ENCODE data around the gene PCDH18. TPM values are rescaled to one million over a fixed set of nuclear protein-coding genes. Genes with fewer than 3 reads are reported as not detected.
A peak's percentile ranks its signal among the peaks of the same experiment; 100 is the strongest.
"Not testable (repeated sequence)": the region's sequence is repeated elsewhere in the genome, so short reads cannot be mapped to it uniquely, and the experiment has no call there.

PCDH18 gene
- total RNA-seq, 1 experiment from 2014 or later, result 0.35 TPM

- DNase-seq (ENCODE audit: extremely low read depth, low read depth), result no peak
Observed at GRCh38 chr4:137531168-137531985, 917 bp downstream of the PCDH18 start.

DNA sequence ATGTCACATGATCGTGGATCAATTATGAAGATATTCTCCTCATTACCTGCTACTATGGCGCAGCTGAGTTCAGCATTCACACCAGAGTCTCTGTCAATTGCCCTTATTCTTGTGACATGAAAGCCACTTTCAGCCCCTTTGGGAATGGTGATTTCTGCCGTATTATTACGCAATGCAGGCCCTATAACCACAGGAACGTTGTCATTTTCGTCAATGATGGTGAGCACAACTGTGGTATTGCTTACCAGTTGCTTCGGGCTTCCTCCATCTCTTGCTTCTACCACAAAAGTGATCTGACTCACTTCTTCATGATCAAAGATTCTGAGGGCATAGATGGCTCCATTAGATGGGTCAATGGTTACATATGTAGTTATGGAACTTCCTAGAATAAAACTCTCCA, 2.1 kb downstream of the PCDH18 start:
- DNase-seq (ENCODE audit: extremely low read depth, low read depth), result no peak

- no peak for DNase-seq (ENCODE audit: extremely low read depth, low read depth)
Observed at GRCh38 chr4:137529432-137529831, 2.9 kb downstream of the PCDH18 start.

DNA sequence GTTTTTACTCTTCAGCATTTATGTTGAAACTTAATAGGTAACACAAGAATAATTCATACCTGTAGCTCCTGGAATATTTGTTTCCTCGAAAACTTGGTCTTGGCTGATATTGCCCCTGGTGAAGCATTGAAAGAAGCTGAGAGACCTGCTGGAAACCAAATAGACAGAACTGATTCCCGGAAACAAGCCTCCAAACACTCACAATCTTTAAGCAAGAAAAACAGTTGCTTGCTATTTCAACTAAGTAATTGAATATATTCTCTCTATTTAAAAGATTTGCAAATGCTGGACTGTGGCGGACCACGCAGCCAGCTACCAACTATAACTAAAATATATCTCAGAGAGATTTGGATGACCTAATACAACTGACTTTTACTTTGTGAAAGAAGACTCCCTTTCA, 3.6 kb downstream of the PCDH18 start:
- DNase-seq (ENCODE audit: extremely low read depth, low read depth), result no peak

GRCh38 chr4:137526681-137527080, 5.6 kb downstream of the PCDH18 start:
- no peak for DNase-seq (ENCODE audit: extremely low read depth, low read depth)

DNA sequence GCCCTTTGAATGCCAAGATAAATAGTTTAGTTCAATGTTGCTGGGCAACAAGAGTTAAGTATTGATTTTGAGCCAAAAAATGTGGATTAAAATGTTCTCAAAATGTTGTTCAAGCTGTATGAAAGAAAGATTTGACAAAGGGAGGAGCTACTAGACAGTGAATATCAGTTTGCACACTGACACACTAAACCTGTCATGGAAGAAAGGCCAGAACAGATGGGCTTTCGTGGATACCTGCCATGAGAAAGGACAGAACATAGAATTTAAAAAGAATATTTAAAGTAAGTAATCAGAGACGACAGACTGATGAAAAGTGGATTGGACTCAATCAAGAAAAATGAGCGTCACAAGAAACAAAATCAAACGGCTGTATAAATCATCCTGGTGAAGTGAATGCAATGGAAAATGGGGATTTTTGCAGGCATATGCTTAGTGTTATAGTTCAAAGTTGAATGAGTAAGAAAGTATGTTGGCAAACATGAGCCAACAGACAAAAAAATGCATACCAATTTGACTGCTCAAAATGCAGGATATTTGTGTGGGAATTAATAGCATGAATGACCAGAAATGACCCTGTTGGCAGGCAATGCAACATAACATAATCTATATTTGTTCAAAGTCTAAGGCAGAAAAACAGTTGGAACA, 7.4 kb downstream of the PCDH18 start:
- DNase-seq (ENCODE audit: extremely low read depth, low read depth), result no peak

DNA sequence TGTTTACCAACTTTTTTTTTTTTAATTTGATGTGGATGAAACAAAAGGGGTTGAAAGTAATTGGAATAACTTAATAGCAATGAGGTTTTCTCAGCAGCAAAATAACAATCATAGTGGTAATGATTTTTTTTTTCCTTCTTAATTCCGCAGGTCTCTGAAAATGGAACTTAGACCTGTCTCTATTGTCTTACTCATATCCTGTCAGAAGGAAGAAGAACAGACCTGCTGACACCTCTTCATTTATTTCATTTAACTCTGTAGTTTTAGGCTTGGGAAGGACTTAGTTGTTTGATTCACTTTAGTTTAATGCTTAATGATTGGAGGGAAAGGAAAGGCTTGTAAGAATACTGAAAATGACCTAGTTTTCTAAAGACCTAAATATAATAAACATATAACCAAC, 9.0 kb downstream of the PCDH18 start:
- no peak for DNase-seq (ENCODE audit: extremely low read depth, low read depth)

DNA sequence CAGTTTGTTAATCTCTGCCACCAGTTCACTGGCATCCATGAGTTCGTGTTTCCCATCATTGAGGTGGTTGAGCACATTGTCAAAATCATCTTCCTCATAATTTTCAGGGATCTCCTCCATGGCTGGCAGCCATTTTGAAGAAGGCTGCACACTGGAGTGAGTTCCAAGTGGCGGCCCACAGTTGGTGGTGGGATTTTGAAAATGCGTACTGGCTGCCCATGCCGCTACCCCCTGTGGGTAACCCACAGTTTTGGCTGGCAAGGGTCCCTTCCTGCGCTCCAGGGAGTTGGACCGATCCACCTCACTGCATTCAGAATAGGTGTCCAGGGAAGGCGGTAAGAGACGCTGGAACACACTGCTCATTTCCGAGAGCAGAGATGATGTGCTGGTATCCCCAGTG, 11.2 kb downstream of the PCDH18 start:
- DNase-seq (ENCODE audit: extremely low read depth, low read depth), result no peak

DNA sequence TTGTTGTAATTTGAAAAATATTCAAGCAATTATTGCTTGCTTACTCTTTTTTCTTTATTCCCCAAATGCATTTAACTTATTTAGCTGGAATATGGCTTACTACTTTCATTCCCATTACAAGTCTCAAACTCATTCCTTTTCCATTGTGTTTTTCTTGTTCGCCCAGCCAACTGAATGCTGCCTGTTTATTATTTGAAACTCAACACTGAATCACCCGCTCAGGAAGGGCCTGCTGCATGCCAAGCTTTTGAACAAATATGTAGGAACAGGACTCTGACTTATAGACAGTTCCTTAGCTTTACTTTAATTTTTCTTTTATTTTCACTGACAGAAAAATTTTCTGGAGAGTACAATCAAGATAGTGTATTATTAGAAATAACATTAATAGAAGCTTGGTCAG, 12.9 kb downstream of the PCDH18 start:
- no peak for DNase-seq (ENCODE audit: extremely low read depth, low read depth)

- DNase-seq (ENCODE audit: extremely low read depth, low read depth), result not testable (repeated sequence)
Observed at GRCh38 chr4:137517323-137517722, 15.0 kb downstream of the PCDH18 start.

DNA sequence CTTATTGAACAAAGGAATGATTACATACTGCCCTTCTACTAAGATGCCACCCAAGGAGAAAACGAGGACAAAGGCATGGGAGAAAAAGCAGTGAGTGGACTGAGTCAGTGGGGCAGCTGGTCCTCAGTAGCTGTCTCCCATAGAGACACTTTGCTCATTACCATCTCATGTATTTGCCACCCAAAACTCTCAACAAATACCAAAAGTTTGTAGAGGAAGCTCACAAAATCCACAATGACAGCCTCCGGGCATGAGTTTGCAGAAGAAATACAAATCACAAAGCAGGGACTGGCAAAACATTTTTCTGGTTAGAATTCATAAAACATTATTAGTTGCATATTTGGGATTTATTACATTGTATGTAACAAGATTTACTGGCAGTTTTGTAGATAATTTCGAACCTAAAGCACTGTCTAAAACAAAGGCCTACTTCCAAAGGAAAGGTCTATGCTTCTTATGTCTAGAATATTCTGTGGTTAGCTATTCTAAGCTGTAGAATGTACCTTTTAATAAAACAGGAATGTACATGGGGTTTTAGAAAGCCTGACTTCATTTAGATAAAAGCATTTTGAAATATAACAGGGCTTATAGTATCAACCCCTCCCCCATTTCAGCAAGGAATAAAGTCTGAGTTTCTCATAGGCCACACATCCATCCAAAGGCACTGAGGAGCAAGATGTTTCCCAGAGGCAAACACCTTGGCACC, 17.7 kb downstream of the PCDH18 start:
- no peak for DNase-seq (ENCODE audit: extremely low read depth, low read depth)

GRCh38 chr4:137510557-137511265, 21.6 kb downstream of the PCDH18 start:
- DNase-seq (ENCODE audit: extremely low read depth, low read depth), result peak; percentile 20

DNA sequence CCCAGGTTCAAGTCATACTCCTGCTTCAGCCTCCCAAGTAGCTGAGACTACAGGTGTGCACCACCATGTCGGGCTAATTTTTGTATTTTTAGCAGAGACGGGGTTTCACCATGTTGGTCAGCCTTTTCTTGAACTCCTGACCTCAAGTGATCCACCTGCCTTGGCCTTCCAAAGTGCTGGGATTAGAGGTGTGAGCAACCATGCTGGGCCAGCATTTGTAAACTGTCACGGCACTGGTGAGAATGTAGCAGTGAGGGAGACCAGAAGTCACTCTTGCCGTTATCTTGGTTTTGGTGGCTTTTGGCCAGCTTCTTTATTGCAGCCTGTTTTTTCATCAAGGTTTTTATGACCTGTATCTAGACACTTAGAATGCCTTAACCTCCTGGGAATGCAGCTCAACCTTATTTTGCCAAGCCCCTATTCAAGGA, 22.4 kb downstream of the PCDH18 start:
- DNase-seq (ENCODE audit: extremely low read depth, low read depth), result no peak

DNA sequence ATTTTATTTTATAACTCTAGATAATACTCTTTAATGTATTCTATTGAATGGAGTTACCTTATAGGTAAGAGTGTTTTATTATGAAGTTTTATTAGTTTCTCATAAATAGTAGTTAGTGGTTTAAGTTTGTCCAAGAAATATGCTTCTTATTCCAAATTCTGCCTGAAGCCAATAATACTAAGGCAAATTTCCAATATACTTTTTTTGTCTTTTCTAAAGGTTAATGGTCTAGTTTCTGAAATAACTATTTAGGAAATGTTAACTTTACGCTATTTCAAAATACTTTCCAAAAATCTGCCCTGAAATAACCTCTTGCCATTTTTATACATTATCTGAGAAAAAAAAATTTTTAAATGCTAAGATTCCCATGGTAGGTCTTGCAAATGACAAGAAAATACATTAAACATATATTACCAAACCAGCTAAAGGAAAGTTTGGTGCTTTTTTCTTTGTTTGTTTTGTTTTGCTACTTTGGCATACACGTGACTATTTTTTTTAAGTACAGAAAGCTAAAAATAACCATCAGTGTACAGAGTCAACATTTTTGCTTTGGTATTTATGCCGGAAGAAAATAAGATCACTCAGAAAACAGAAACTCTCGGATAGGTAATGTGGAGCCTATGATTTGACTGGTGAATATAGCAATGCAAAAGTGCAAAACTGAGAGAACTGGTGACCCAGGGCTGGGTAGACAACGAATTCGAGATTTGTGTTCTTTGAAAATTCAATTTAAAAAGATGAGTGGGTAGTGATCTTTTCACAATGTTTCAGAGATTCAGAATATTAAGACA, 29.8 kb downstream of the PCDH18 start:
- no peak for DNase-seq (ENCODE audit: extremely low read depth, low read depth)

DNA sequence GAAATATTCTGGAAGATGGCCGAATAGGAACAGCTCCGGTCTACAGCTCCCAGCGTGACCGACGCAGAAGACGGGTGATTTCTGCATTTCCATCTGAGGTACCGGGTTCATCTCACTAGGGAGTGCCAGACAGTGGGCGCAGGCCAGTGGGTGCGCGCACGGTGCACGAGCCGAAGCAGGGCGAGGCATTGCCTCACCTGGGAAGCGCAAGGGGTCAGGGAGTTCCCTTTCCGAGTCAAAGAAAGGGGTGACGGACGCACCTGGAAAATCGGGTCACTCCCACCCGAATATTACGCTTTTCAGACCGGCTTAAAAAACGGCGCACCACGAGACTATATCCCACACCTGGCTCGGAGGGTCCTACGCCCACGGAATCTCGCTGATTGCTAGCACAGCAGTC, 36.0 kb downstream of the PCDH18 start:
- DNase-seq (ENCODE audit: extremely low read depth, low read depth), result not testable (repeated sequence)

DNA sequence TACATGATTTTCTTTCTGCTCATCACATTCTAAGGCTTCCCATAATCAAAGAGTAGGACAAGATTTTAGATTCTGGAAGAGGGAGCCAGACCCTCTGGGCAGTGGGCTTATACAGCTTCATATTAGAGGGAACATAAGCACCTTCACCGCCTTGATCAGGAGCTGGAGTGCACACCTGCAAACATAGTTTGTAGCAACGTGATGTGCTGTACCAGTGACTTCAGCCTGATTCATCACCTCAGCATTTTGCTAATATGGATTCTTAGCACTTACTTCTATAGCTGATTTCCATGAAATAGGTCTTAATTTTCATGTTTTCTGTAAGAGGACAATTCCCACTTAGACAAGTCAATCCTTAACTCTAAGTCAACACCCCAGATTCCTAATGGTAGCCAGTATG, 36.7 kb downstream of the PCDH18 start:
- DNase-seq (ENCODE audit: extremely low read depth, low read depth), result no peak

DNA sequence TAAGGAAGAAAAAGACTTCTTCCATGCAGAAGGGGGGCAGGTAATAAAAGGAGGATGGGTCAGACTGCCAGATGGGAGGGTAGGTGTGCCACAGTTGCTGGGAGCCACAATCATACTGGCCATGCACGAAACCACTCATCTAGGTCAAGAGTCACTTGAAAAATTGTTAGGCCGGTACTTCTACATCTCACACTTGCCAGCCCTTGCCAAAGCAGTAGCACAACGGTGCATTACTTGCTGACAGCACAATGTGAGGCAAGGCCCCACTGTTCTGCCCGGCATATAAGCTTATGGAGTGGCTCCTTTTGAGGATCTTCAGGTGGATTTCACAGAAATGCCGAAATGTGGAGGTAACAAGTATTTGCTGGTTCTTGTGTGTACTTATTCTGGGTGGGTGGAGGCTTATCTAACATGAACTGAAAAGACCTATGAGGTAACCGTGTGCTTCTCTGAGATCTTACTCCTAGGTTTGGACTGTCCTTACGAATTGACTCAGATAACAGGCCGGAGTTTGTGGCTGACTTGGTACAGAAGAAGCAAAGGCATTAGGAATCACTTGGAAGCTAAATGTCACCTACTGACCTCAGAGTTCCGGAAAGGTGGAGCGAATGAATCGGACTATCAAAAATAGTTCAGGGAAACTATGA, 48.9 kb downstream of the PCDH18 start:
- DNase-seq (ENCODE audit: extremely low read depth, low read depth), result not testable (repeated sequence)

GRCh38 chr4:137479657-137480056, 52.6 kb downstream of the PCDH18 start:
- DNase-seq (ENCODE audit: extremely low read depth, low read depth), result not testable (repeated sequence)

DNA sequence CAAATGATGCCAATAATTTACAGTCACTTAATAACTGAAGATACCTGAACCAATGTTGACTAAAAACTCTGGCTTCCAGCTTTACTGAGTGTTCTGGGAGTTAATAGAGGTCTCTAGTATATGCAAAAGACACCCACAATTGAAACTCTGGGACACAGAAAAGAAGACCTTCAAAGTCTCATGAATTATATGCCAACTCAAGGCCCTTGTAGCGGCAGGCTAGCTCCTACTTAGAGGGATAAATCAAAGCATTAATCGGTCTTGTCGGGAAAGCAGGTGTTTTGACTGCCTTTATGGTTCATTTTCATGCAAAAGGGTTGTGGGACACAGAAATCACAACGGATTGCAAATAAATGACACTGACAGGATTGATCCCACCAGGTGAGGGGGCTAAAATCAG, 55.9 kb downstream of the PCDH18 start:
- DNase-seq (ENCODE audit: extremely low read depth, low read depth), result no peak

All from NCI-H460 (cell line).